SH-SY5Y (cell line): Measurements from ENCODE around the gene PXDC1.

ENCODE experiments used
- GATA2 ChIP-seq: IDR thresholded peaks from 2 replicates; pipeline ENCODE4 v1.6.1; 2011; ENCODE audit warnings: mild to moderate bottlenecking, low read depth, low read length
- GATA3 ChIP-seq: IDR thresholded peaks from 2 replicates; pipeline ENCODE4 v1.6.1; 2011; ENCODE audit warnings: low read depth, mild to moderate bottlenecking, low read length, moderate library complexity

DNA sequence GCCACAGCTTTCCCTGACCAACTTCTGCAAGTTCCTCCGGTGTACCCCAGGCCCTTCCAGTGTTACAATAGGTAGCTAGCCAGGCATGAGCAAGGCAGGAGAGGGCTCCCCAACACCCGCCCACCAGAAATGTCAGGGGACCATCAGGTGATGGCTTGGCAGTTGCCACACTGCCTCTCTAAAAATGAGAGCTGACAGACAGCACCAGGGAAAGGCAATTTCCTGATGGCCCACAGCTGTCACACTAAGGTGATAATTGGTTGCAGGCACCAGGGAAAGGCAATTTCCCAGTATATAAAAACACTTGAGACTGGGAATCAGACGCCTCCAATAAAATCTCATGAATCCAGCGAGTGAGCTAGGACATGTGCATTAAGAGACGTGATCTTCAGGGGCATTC lies 49.9 kb downstream of the PXDC1 start:
- no peak for TF ChIP-seq GATA2
- no peak for TF ChIP-seq GATA3
